HG03520 (cell line): Measurements from ENCODE around the gene SH2D2A.

Experiments used
- ATAC-seq: cut with Tn5 transposase; IDR thresholded peaks from one replicate; pipeline ENCODE4 v1.9.1; 2021; ENCODE audit warnings: mild to moderate bottlenecking, moderate library complexity; ENCODE audit not compliant: unreplicated experiment

The SH2D2A gene

DNA sequence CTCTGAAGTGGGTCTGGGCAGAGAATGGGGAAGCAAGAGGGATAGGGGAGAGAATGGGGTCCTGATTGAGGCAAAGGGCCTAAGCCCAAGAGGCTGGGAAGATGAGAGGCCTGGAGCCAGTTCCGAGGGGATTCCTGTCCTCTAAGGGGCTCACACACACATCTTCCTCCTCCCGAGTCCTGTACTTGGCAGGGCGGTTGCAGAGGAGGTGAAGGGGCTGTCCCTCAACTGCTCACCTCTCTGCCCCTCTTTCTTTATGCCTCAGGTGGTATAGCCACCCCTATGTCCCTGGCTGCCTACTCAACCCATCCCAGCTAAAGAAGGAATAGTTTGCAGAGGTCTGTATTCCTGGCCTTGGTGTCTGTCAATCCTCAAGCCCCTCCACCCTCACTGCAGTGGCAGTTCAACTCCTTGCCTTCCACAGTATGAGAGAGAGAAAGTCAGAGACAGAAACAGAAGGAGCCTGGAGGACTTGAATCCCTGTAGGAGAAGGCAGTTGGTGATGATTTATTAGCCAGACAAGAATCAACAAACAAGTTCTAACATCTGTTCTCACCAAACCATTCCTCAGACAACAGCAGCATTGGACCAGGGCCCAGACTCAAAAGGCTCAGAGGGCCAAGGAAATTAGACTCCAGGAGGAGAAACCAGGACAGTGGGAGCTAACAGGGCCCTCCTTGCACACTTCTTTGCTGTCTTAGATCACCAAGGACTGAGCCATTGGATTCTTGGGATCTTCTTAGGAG lies 10.7 kb downstream of the SH2D2A start:
- ATAC-seq, result no peak

DNA sequence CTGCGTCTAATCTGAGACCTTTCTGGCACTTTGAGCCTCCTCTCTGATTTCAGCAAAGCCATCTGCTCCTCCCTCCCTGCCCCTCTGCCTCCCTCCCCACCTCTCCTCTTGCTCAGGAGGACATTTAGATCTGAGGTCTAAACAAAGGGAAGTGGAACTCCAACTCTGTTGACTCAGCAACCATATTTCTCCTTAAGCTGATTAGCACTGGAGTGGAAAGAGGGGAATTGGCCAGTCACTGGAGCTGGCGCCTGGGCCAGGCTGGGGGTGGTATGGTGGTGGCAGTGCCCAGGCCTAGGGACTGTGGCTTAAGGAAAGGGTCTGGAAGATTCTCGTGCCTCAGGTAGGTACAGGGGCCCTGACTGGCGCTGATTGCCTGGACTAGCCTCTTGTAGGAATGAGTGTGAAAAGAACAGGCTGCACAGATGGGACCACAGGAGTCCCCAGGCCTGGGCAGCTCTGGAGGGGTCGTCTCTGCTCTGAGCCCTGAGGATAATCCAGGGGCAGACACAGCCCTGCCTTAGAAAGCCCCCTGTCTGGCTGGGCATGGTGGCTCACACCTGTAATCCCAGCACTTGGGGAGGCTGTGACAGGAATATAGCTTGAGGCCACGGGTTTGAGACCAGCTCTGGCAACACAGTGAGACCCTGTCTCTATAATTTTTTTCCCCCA lies 11.9 kb downstream of the SH2D2A start:
- ATAC-seq, result no peak

DNA sequence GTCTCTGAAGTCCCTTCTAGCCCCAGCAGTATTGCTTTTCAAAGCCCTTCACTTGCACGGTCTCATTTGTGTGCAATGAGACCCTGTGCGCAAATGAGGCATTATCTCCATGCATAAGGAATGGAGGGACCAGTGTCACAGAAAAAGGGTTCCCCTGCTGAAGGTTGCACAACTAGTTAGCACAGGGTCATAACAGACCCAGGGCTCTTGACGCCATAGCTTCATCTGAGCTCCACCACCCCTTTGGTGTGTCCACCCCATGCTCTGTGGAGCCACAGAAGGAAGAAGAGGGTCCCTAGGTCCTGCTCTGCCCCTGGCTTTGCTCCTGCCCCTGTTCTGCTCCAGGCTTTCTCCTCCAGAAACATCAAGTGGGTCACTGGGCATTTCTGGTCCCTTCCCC lies 12.6 kb downstream of the SH2D2A start:
- no peak for ATAC-seq

DNA sequence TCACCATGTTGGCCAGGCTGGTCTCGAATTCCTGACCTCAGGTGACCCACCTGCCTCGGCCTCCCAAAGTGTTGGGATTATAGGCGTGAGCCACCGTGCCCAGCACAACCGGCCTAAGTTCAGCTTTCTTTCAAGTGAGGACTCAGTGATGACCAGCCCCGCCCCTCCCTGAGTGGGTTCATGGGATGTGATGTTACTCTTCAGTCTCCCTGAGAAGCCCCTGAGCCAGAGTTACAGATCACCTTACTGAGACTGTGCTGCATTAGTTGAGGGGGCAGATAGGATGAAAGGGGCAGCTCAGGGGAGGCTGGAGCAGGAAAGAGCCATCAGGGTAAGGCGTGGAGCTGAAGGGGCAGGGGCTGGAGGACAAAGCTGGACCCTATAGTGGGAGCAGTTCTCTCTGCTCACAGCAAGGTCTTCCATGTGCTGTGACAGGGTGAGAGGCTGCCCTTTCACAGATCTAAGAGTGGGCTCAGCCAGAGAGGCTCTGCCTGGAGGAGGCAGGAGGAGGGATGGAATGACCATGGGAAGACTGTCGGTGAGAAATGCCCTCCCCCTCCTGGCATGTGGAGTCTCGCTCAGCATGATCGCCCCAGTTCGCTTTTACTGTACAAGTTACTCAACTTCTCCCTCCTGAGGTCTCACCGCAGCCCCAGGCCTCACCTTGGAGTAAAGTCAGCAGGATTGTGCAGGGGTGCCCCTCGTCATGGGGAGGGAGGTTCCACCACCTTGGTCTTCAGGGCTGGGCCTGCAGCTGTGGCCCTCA lies 13.4 kb downstream of the SH2D2A start:
- ATAC-seq, result no peak

DNA sequence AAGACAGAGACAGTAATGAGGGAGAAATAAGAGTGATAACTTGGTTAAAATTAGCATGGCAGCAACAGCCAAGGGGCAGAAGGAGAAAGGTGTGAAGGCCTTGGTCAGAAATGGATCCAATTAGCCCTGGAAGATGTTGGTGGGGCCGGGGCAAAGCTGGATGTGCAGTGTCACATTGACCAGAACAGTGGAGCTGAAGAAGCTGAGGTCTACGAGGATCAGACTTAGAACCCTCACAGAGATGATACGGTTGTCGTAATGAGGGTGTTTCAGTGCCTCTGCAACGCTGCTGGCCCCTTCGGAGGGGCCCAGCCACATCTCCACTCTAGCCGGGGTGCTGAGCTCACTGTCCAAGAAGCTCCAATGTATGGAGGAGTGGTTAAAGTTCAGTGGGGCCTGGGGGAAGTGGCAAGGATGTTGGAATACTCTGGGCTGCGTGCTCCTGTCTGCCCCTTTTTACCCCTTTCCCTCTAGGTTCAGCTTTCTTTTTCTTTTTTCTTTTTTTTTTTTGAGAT lies 14.2 kb downstream of the SH2D2A start:
- ATAC-seq, result no peak

DNA sequence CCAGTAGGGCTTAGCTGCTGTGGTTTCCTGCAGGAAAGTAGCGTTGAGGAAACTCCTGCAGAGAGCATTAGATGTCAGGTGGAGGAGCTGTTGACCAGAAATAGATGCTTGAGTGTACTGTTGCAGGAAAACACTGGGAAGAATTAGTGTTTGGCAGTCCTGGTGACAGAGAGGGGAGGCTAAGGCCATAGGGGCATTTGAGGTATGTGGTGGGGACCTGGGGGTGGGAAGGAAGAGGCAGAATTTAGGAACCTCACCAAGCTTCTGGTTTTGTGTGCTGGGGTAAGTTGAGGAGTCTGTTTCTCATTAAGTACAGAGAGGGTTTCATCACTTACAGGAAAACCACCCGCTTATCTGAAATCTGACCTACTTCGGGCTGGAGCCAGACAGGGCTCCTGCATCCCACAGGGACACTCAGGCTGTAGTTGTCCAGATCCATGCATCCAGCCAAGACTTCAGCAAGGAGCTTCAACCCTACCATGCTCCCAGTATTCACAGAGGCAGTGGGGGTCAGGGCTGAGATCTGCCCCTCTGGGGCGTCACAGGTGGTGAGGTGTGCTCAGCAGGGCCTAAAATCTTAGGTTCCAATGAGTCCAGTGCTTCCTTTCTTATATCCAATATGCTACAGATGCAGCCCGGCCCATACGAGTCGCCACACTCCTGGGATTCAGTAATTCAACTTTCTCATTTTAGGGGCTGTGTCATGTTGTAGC lies 15.1 kb downstream of the SH2D2A start:
- ATAC-seq, result no peak

DNA sequence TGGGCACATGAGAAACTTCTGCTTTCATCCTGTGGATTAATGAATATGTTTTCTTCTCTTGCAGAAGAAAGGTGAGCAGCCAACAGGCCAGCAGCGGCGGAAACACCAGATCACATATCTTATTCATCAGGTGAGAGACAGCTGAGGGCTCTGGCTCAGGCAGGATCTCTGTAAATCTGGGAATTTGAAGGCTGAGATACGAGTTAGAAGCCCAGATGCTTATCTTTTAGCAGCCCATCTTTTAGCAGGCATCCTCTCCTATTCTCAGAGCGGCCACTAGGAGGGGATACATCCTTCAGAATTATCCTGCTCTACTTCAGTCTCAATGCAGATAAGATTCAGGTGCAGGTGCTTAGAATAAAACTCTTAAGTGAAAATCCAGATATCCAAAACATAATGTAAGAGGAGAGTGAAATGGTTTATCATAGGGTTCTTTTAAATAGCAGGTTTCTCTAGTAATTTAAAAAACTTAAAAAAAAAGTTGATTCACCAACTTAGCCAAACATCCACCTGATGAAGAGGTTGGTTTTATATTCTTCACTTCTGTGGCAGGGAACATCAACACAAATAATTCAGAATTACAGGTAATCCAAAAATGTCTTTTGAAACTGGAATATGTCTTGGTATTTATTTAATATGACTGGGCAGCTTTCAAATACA lies 19.3 kb downstream of the SH2D2A start:
- ATAC-seq, result no peak

DNA sequence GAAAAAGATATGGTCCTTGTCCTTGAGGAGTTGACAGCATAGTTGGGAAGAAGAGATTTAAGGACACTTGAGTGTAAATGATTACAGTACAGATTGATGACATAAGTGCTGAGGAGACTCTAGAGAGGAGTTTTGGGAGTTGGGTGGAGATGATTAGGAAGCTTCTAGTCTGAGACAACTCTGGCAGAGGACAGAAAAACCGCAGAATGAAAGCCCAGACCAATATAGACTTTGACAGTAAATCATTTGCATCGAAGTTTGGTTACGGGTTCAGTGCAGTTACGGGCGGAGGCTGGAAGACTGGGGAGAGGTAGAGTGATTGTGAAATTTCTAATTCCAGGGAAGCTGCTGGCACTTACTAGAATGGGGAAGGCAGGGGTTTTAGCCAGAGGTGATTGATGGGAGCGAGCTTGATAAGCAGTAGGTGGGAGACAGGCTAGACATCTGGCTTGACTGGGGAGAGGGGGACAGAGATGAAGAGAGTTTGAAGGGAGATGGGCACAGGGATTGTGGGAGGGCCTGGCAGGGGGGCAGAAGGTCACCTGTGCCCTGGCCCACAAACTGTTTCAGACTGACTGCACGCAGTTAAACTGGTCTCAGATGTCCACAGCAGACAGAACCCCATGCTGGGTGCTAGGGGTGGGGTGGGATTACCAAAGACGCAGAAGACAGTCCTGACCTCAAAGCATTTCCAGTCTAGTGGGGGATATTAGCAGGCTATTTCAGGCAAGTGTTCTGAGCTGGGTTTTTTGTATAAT lies 20.1 kb downstream of the SH2D2A start:
- ATAC-seq, result no peak

DNA sequence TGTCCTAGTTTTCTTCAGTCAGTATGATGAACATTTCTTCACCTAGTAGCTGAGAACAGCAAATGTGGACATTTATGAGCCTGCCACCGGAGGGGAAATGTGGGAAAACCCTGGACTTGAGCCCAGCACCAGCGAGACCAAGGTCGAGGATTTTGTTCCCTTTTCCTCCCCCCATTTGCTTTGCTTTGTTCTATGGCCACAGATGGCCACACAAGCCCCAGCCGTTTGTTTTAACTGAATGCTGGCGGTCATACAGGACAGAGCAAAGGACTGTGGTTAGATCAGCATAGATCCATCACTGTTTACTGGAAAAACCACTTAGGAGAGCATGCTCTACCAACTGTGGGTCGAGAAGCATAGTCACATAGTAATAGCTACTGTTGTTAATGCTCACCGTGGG lies 20.9 kb downstream of the SH2D2A start:
- no peak for ATAC-seq

DNA sequence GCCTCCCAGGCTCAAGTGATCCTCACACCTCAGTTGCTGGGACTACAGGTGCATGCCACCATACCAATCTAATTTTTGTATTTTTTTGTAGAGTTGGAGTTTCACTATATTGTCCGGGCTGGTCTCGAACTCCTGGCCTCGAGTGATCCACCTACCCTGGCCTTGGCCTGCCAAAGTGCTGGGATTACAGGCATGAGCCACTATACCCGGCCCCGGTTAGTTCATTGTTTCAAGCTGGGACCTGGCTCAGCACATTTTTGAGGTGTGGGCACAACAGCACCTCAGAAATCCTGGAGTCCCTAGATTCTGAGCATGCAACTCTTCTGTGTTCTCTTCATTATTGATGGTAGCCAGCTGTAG lies 21.3 kb downstream of the SH2D2A start:
- ATAC-seq, result no peak

DNA sequence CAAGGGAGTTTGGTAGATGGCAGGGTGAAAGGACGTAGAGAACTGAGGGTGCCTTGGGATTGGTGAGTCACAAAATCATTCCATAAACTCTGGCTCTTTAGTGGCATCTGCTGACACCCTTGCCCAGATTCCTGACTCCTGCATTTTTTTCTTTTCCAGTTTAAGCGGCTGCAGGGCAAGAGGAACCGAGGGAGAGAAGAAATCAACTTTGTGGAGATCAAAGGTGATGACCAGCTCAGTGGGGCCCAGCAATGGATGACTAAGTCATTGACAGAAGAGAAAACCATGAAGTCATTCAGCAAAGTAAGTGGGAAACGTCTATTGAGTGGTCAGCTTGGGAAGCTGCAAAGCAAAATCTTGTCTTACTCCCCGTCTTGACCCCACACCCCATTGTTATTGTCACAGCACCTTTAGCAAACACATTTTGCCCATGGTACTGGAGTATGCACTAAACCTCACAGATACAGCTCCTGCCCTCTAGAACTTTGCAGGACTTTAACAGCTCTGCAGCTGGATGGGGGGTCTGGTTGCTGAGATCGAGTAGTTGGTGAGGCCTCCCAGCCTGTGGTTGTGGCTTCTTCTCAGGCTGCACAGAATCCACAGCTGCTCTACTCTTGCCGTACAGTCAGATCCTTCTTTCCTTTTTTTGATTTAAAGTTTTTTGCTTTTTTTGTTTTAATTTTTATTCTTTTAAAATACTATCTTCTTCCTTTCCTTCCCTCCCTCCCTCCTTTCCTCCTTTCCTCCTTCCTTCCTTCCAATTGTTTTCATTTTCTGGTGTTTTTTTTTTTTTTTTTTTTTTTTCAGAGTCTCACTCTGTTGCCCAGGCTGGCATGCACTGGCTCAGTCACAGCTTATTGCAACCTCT lies 21.9 kb downstream of the SH2D2A start:
- no peak for ATAC-seq

DNA sequence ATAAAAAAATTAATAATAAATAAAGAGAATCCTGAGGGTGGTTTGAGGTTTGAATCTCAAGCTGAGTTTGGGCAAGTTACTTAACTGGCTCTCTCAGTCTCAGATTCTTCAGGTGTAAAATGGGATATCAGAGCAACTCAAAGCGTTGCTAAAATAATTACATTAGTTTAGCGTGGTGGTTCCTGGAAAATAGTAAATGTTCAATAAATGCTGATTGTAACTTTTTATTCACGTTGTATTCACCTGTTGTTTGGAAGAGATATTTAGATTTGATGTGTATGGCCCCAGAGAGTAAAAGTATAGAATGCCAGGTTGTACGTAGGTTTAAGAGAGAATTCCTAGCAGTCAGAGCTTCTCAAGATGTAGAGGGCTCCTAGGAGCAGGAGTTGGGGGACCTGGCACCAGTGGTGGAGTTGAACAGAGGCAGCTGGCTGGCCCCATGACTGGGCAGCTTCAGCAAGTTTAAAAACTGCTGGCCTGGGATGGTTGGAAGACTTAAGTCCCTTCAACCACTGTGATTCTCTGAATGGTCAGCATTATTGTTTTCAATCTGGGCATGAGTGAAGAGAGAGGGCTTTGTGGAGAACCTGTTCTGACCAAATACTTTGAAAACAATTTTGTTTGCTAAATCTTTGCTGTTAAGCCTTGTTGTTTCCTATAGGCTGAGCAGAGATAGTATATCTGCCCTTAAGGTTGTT lies 26.9 kb downstream of the SH2D2A start:
- ATAC-seq, result no peak

DNA sequence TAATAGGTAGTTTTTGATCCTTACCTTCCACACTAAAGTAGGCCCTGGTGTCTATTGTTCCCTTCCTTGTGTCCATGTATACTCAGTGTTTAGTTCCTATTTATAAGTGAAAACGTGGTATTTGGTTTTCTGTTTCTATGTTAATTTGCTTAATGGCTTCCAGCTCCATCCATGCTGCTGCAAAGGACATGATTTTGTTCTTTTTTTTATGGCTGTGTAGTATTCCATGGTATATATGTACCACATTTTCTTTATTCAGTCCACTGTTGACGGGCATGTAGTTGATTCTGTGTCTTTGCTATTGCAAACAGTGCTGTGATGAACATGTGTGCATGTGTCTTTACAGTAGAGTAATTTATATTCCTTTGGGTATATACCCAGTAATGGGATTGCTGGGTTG lies 28.5 kb downstream of the SH2D2A start:
- ATAC-seq, result no peak

DNA sequence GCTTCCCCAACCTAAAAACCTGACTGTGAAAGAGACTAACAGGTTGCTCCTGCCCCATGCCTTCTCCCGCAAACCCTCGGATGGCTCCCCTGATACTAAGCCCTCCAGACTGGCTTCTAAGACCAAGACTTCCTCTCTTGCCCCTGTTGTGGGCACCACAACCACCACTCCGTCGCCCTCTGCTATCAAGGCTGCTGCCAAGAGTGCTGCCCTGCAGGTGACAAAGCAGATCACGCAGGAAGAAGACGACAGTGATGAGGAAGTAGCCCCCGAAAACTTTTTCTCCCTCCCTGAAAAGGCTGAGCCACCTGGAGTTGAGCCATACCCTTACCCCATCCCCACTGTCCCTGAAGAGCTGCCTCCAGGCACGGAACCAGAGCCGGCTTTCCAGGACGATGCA lies 30.0 kb downstream of the SH2D2A start:
- ATAC-seq, result no peak

DNA sequence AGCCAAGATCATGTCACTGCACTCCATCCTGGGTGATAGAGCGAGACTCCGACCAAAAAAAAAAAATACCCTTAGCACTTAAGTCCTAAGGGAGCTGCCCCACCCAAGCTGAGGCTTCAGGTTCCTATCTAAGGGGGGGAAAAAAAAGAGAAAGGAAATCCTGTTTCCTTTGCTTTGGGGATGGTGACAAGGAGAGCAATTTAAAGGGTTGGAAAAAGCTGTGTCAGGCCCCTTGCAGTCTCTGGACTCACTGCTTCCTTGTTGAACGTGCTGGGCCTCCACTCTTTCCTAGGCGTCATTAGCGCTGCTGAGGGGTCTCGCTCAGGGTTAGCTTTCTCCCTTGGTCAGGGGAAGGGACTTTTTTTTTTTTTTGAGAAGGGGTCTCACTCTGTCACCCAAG lies 31.2 kb downstream of the SH2D2A start:
- ATAC-seq, result no peak

DNA sequence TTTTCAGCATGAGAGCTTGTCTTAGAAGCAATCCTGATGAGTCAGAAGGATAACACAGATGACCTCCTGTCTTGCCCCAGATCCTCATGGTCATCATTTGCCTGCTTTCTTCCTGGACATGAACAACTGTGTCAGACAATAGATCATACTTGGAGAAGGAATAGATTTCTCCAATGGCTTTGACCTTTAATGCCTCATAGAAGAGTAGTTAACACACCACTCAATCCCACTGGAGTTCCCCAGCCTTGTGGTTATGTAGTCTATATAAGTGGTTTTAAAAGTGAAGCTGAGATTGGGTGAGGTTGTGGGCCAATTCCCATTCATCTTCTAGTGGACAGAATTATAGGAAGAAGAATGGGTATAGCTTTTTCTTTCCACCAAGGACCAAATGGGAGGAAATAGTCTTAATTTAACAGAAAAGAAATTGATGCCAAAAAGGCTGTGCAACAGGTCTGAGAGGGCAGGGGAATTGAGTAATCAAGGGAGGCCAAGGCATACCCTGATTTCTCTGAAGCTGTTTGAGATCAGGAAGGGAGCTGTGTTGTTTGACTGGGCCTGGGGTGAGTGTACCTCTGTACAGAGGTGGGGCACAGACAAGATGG lies 35.0 kb downstream of the SH2D2A start:
- no peak for ATAC-seq

DNA sequence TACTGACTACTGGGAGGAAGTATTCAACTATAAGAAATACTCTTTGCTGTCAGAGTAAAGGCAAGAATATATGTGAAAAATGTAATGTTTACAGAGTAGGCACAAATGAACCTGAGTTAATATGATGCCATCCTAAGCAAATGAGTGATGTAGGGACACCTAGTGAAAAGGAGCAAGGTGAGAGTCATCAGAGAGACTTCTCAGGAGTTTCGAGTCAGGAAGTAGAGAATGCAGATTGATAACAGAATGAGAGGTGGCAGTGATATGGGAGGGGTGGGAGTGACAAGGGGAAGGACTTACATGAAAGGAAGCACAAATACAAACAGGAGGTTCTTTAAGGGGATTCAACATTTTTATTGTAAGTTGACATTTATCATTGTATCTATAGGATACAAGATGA lies 39.1 kb downstream of the SH2D2A start:
- ATAC-seq, result no peak

DNA sequence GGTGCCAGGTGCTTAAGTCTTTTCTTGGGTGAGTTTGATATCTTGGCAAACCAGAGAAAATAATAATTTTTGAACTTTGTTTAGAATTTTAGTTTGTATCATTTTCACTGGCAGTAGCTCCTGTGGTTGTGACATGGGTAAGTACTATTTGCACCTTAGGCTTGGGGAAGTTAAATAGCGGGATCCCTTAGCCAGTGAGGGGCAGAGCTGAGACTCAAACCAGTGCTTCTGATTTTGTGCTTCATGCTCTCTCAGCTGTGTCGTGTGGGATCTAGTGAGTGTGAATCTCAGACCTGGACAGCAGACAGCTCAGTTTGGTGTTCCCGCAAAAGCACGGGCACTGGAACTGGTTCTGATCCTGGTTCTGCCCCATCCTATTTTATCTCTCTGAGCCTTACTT lies 39.7 kb downstream of the SH2D2A start:
- ATAC-seq, result no peak
